GM18526 (cell line): ENCODE data around the gene CCL26.

Experiments used
- POLR2A ChIP-seq: IDR thresholded peaks from 3 replicates; pipeline ENCODE4 v1.6.1; 2011; ENCODE audit not compliant: insufficient read length; ENCODE audit errors: extremely low read depth

The CCL26 gene

GRCh38 chr7:75727881-75728593, 44.0 kb downstream of the CCL26 start:
- no peak for TF ChIP-seq POLR2A

GRCh38 chr7:75725306-75725705, 46.7 kb downstream of the CCL26 start:
- no peak for TF ChIP-seq POLR2A

- TF ChIP-seq POLR2A: no peak
These were observed 48.6 kb downstream of the CCL26 start for GRCh38 chr7:75723444-75723843.

- TF ChIP-seq POLR2A: no peak
These were observed 49.6 kb downstream of the CCL26 start for GRCh38 chr7:75722373-75722772.

- TF ChIP-seq POLR2A: no peak
These were observed 50.6 kb downstream of the CCL26 start for GRCh38 chr7:75721426-75721825.

GRCh38 chr7:75719626-75720025, 52.4 kb downstream of the CCL26 start:
- no peak for TF ChIP-seq POLR2A
